ENCODE measurements around the gene CAMK1D. TPM values are rescaled to one million over a fixed set of nuclear protein-coding genes. Genes with fewer than 3 reads are reported as not detected.

CAMK1D gene
- total RNA-seq, 4 donors from 2014 or later: 13.5 to 21.4 (median 15.7) TPM

GRCh38 chr10:12476656-12477055, 127.3 kb downstream of the CAMK1D start:
- Histone ChIP-seq H3K4me3 (no peak overlapping the region), H3K9me3 (no peaks in the 10 kb centered on the region), H3K36me3 (no peaks in the 10 kb centered on the region), H3K4me1 (peaks cover under 1 to 29% (median 16%) of the 10 kb centered on the region in 4 donors), H3K27ac (no peak overlapping the region), H3K27me3 (no peaks in the 10 kb centered on the region)
- in situ Hi-C loops (cut with MboI; ENCODE audit: low pct_ligation_motif_present in 1 of 4, low pct_unique_long_range_greater_than_20kb in 1 of 4, low sequenced_read_pairs in 3 of 4): loop anchor here in 2 of 4 donors (25.0 kb wide), 1 partner anchor 214 kb away; no protein-coding TSS in a partner anchor
- no peak for TF ChIP-seq POLR2AphosphoS5 (IDR thresholded peaks at IDR 0.05)
- no peak for TF ChIP-seq EP300 (IDR thresholded peaks at IDR 0.05; ENCODE audit: low read depth)
- no peak for TF ChIP-seq POLR2A (IDR thresholded peaks at IDR 0.05)
- no peak for TF ChIP-seq CTCF (IDR thresholded peaks at IDR 0.05)
- intact Hi-C loops (cut with DNase I; ENCODE audit: low total_unique reads): no loop called here
- WGBS, 2 donors (ENCODE audit: low coverage in 1 of 2): 82 to 87% methylated on average over 4 of the region's 4 CpGs
- DNase-seq: no peak

GRCh38 chr10:12479437-12479844, 130.1 kb downstream of the CAMK1D start:
- Histone ChIP-seq H3K36me3 (no peaks in the 10 kb centered on the region), H3K27ac (no peak overlapping the region), H3K4me3 (no peak overlapping the region), H3K9me3 (no peaks in the 10 kb centered on the region), H3K27me3 (no peaks in the 10 kb centered on the region), H3K4me1 (peaks cover 0 to 21% (median 10%) of the 10 kb centered on the region in 4 donors)
- in situ Hi-C loops (cut with MboI; ENCODE audit: low pct_ligation_motif_present in 1 of 4, low pct_unique_long_range_greater_than_20kb in 1 of 4, low sequenced_read_pairs in 3 of 4): loop anchor here in 2 of 4 donors (25.0 kb wide), 1 partner anchor 217 kb away; no protein-coding TSS in a partner anchor
- 60 to 66% methylated on average over 1 to 9 of the region's 12 CpGs for WGBS, 2 donors (ENCODE audit: low coverage in 1 of 2)
- TF ChIP-seq POLR2A (IDR thresholded peaks at IDR 0.05) (no peak), CTCF (IDR thresholded peaks at IDR 0.05) (no peak), POLR2AphosphoS5 (IDR thresholded peaks at IDR 0.05) (no peak), EP300 (IDR thresholded peaks at IDR 0.05; ENCODE audit: low read depth) (no peak)
- intact Hi-C loops (cut with DNase I; ENCODE audit: low total_unique reads): no loop called here
- no peak for DNase-seq

GRCh38 chr10:12479924-12480323, 130.6 kb downstream of the CAMK1D start:
- H3K4me3 ChIP-seq: no peak overlapping the region
- no peaks in the 10 kb centered on the region for H3K27me3 ChIP-seq
- 92% methylated on average over 9 of the region's 9 CpGs; no CpG with 5 or more reads in 1 of the 2 donors for WGBS, 2 donors (ENCODE audit: low coverage in 1 of 2)
- H3K36me3 ChIP-seq: no peaks in the 10 kb centered on the region
- in situ Hi-C loops (cut with MboI; ENCODE audit: low pct_ligation_motif_present in 1 of 4, low pct_unique_long_range_greater_than_20kb in 1 of 4, low sequenced_read_pairs in 3 of 4) (loop anchor here in 2 of 4 donors (25.0 kb wide), 1 partner anchor 218 kb away; no protein-coding TSS in a partner anchor), intact Hi-C loops (cut with DNase I; ENCODE audit: low total_unique reads) (no loop called here)
- TF ChIP-seq POLR2AphosphoS5 (IDR thresholded peaks at IDR 0.05) (no peak), CTCF (IDR thresholded peaks at IDR 0.05) (no peak), EP300 (IDR thresholded peaks at IDR 0.05; ENCODE audit: low read depth) (no peak), POLR2A (IDR thresholded peaks at IDR 0.05) (no peak)
- H3K4me1 ChIP-seq: peaks cover 0 to 26% (median 12%) of the 10 kb centered on the region in 4 donors
- DNase-seq: no peak
- no peaks in the 10 kb centered on the region for H3K9me3 ChIP-seq
- H3K27ac ChIP-seq: no peak overlapping the region

- 74 to 88% methylated on average over 3 to 4 of the region's 4 CpGs for WGBS, 2 donors (ENCODE audit: low coverage in 1 of 2)
- no peaks in the 10 kb centered on the region for H3K9me3 ChIP-seq
- no peaks in the 10 kb centered on the region for H3K27me3 ChIP-seq
- no peak for DNase-seq
- no peaks in the 10 kb centered on the region for H3K36me3 ChIP-seq
- intact Hi-C loops (cut with DNase I; ENCODE audit: low total_unique reads): no loop called here
- H3K27ac ChIP-seq: no peak overlapping the region
- peaks cover 0 to 31% (median 14%) of the 10 kb centered on the region in 4 donors for H3K4me1 ChIP-seq
- in situ Hi-C loops (cut with MboI; ENCODE audit: low pct_ligation_motif_present in 1 of 4, low pct_unique_long_range_greater_than_20kb in 1 of 4, low sequenced_read_pairs in 3 of 4): loop anchor here in 2 of 4 donors (25.0 kb wide), 1 partner anchor 218 kb away; no protein-coding TSS in a partner anchor
- TF ChIP-seq CTCF (IDR thresholded peaks at IDR 0.05) (no peak), POLR2AphosphoS5 (IDR thresholded peaks at IDR 0.05) (no peak), POLR2A (IDR thresholded peaks at IDR 0.05) (no peak), EP300 (IDR thresholded peaks at IDR 0.05; ENCODE audit: low read depth) (no peak)
- H3K4me3 ChIP-seq: no peak overlapping the region
Measured at GRCh38 chr10:12480440-12480839, 131.1 kb downstream of the CAMK1D start.
